ENCODE measurements around the gene RPL28.

DNA sequence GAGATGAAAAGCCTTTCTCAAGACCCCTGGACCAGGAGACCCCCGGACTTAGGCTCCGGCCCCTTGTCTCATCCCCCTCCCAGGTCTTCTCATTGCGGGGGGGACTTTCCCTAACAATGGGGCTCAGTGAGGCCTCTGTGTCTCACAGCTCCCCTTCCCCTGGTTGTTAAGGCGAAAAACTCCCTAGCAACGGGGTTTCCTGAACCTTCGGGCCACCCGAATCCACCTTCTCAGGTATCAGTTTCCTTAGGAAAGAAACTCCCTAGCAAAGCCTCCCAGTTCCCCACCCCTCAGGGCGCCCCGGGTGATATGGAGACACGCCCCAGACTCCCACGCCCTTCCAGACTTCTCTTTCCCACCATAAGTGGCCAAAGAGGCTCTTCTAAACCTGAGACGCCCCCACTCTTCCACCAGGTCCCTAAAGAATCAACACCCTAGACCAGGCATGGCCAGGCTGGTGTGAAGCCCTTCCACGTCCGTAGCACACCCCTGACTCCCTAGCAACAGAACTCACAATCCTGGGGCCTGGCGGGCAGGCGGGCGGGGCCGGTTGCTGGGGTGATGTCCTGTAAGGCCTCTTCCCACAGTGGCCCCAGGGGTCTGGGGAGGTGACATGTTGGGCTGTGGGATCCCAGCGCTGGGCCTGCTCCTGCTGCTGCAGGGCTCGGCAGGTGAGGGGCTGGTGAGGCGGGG, 9.3 kb upstream of the RPL28 start, which contains the start of gene TMEM190:
- TF ChIP-seq MAX (IDR thresholded peaks at IDR 0.05): no peak
- TF ChIP-seq, protein P1, sequence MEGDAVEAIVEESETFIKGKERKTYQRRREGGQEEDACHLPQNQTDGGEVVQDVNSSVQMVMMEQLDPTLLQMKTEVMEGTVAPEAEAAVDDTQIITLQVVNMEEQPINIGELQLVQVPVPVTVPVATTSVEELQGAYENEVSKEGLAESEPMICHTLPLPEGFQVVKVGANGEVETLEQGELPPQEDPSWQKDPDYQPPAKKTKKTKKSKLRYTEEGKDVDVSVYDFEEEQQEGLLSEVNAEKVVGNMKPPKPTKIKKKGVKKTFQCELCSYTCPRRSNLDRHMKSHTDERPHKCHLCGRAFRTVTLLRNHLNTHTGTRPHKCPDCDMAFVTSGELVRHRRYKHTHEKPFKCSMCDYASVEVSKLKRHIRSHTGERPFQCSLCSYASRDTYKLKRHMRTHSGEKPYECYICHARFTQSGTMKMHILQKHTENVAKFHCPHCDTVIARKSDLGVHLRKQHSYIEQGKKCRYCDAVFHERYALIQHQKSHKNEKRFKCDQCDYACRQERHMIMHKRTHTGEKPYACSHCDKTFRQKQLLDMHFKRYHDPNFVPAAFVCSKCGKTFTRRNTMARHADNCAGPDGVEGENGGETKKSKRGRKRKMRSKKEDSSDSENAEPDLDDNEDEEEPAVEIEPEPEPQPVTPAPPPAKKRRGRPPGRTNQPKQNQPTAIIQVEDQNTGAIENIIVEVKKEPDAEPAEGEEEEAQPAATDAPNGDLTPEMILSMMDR (IDR thresholded peaks at IDR 0.05; ENCODE audit: low read depth, low read length, missing input control): no peak
- TF ChIP-seq, protein P2, sequence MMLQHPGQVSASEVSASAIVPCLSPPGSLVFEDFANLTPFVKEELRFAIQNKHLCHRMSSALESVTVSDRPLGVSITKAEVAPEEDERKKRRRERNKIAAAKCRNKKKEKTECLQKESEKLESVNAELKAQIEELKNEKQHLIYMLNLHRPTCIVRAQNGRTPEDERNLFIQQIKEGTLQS (IDR thresholded peaks at IDR 0.05): no peak
- TF ChIP-seq, protein P3, sequence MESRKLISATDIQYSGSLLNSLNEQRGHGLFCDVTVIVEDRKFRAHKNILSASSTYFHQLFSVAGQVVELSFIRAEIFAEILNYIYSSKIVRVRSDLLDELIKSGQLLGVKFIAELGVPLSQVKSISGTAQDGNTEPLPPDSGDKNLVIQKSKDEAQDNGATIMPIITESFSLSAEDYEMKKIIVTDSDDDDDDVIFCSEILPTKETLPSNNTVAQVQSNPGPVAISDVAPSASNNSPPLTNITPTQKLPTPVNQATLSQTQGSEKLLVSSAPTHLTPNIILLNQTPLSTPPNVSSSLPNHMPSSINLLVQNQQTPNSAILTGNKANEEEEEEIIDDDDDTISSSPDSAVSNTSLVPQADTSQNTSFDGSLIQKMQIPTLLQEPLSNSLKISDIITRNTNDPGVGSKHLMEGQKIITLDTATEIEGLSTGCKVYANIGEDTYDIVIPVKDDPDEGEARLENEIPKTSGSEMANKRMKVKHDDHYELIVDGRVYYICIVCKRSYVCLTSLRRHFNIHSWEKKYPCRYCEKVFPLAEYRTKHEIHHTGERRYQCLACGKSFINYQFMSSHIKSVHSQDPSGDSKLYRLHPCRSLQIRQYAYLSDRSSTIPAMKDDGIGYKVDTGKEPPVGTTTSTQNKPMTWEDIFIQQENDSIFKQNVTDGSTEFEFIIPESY (IDR thresholded peaks at IDR 0.05): no peak
- no peak for TF ChIP-seq RAD21 (IDR thresholded peaks at IDR 0.05)
- TF ChIP-seq TAF1 (conservative IDR thresholded peaks at IDR 0.05): no peak
- TF ChIP-seq GABPA (IDR thresholded peaks at IDR 0.05 in 1 of 2, conservative IDR thresholded peaks at IDR 0.05 in 1 of 2): no peak

Data from liver (tissue), 3 donors.